ENCODE results near the gene SLC11A1.

Gene SLC11A1

DNA sequence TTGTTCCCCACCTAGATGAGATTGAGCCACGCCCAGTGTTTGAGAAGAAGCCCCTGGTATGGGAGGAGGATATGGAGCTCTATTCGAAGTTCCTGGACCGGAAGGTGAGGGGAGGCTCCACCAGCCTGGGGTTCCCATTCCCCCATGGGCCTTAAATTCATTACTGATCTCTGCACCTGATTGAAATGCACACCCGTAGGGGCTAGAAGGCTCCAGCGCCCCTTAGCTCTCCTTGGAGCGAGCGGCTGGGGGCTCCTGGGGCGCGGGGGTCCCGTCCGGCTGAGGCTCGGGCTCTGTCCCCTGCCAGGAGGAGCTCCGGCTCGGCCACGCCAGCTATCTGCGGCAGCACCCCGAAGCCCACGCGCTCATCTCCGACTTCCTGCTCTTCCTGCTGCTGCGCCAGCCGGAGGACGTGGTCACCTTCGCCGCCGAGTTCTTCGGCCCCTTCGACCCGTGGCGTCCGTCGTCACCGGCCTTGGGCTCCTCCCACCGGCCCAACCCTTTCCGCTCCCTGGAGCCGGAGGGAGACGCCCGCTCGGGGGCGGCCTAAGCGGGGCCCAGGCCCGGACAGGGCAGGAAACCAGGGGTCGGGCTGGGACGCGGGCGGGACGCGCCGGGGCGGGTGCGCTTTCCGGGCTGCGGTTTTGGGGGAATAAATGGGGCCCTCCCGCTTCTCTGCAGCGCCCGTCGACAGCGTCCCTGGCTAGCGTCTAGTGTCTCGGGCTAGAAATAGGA, 14.5 kb upstream of the SLC11A1 start:
- no peak for DNase-seq

DNA sequence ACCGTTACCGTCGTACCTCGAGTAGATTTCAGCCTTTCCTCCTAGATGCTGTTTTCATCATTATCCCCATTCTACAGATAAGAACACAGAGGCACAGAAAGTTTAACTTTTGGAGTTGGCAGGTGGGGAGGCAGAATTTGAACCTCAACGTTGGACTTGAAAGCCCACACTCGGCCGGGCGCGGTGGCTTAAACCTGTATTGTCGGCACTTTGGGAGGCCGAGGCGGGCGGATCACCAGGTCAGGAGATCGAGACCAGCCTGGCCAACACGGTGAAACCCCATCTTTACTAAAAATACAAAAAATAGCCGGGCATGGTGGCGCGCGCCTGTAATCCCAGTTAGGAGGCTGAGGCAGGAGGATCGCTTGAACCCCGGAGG, 13.9 kb upstream of the SLC11A1 start:
- DNase-seq: no peak

DNA sequence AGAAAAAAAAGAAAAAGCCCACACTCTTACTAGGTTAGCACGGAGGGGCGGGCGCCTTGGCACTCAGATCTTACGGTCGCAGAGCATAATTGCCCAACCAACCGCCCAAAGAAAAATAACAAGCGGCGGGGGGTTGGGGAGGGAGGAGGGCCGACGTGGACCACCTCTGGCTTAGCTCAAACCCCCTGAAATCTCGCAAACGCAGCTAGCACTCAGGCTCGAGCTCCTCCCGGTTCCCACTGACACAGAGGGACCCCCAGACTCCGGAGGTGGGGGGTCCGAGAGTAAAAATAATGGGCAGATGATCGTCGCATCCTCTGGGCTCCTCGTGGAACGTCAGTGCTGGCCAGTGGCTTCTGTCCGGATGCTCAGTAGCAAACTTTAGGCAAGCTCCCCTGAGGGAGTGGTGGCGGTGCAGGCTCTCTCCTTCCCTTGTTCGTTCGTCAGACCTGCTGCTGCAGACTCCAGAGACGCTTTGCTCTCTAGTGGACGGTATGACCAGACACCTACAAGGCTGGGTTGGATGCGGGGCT, 13.4 kb upstream of the SLC11A1 start:
- peak in 1 of 2 experiments; percentile 16 for DNase-seq

DNA sequence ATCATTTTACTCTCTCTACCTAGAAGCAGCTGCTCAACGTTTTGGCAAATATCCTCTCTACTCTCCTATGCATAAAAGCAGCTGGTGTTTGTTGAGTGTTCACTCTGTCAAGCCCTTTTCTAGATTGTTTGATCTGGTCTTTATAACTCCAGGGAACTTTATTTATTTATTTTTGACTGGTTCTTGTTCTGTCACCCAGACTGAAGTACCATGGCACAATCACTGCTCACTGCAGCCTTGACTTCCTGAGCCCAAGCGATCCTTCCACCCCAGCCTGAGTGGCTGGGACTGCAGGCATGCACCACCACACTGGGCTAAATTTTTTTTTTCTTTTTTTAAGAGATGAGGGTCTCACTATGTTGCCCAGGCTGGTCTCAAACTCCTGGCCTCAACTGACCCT, 12.7 kb upstream of the SLC11A1 start:
- no peak for DNase-seq

DNA sequence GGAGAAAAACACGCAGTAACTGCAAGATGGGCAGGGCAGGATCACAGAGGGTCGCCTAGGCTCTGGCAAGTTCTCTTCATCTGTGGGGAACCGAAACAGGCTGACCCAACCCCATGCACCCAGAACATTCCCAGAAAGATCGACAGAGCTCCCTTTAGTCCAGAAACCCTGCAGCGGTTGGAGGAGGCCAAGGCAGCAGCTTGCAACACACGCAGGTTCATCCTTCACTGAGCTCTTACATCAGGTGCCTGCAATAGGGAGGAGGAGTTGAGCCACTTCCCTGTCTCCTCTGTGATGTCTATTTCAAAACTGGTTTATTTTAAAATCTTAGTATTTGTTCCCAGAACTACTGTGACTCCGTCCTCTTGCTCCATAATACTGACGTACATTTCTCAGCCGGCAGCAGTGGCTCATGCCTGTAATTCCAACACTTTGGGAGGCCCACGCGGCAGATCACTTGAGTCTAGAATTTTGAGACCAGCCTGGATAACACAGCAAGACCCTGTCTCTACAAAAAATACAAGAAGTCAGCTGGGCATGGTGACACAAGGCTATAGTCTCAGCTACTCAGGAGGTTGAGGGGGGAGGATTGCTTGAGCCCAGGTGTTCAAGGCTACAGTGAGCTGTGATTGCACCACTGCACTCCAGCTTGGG, 11.5 kb upstream of the SLC11A1 start:
- DNase-seq: no peak

DNA sequence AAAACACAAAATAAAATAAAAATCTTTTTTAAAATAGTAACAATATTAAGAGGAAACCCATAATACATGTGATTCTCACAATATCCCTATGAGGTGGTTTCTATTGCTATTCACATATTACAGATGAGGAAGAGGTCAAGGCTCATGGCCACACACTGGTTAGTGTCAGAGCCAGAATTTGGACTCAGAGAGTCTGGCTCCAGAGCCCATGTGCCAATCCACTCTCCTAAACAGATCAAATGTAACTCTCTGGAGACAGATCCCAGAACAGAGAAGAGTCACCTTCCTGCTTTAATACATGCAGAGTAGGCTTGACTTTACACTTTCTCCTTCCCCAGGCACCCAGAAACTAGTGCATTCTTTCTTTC, 10.1 kb upstream of the SLC11A1 start:
- no peak for DNase-seq

DNA sequence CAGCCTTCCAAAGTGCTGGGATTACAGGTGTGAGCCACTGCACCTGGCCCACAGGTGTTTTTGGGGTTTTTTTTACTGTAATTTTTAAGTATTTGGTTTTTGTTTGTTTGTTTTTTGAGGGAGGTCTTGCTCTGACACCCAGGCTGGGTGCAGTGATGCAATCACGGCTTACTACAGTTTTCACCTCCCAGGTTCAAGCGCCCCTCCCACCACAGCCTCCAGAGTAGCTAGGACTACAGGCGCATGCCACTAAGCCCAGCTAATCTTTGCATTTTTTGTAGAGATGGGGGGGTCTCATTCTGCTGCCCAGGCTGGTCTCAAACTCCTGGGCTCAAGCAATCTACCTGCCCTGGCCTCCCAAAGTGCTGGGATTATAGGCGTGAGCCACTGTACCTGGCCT, 7.3 kb upstream of the SLC11A1 start:
- no peak for DNase-seq

DNA sequence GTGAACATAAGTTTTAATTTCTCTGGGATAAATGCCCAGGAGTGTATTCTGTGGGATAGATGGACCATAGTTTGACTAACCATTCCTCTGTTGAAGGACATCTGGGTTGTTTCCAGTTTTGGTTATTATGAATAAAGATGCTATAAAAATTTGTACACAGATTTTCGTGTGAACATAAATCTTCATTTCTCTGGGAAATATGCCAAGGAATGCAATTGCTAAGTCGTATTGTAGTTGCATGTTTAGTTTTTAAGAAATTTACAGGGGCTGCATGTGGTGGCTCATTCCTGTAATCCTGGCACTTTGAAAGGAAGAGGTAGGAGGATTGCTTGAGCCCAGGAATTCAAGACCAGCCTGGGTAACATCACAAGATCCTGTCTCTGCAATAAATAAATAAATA, 6.9 kb upstream of the SLC11A1 start:
- DNase-seq: no peak

DNA sequence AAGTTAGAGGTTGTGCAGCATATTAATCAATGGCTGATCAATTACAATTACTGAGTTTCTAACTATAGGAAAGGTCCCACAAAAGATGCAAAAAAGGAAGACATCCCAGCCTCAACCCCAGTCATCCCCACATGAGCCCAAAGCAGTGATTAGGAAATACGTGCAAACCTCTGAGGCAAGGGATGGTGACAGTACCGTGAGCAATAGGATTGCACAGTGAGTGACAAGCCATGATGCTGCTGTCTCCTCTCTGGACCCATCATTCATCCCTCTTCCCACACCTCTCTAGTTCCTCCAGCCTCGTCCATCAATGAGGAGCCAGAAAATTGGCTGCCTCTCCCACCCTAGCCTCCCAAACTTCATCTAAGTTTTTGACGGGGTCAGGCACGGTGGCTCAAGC, 4.0 kb upstream of the SLC11A1 start:
- DNase-seq: no peak

DNA sequence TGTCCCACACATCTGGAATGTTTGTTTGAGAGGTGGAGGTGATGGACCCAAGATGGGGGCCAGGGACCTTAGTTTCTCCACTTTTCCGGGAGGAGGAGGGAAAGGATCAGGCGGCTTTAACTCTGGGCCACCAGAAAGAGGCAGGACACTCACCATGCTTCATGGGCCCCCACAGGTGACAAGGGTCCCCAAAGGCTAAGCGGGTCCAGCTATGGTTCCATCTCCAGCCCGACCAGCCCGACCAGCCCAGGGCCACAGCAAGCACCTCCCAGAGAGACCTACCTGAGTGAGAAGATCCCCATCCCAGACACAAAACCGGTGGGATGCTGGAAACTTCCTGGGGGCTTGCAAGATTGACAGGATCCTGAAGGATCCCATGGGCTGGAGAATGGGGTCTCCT, 712 bp downstream of the SLC11A1 start:
- no peak for DNase-seq

DNA sequence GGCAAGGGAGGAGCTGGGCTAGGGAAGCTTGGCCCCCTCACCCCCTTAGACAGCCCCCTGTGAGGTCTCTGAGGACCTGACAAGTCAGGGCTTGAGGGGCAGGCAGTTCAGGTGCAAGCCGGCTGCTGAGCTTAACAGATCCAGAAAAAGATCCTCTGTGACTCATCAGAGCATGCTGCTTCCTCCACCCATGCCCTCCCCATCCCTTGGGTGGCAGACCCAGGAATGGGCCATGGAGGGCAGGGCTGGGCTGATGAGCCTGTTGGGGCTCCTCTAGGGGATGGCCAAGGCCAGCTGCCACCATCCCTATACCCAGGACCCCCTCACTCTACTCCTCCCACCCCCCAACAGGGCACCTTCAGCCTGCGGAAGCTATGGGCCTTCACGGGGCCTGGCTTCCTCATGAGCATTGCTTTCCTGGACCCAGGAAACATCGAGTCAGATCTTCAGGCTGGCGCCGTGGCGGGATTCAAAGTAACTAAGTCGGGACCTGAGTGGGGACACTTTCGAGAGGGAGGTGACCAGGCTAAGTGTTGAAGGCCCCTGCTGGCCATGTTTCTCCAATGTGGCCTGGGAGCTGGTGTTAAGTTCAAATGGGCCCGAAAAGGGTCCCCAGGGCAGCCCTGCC, 1.9 kb downstream of the SLC11A1 start:
- no peak for DNase-seq

DNA sequence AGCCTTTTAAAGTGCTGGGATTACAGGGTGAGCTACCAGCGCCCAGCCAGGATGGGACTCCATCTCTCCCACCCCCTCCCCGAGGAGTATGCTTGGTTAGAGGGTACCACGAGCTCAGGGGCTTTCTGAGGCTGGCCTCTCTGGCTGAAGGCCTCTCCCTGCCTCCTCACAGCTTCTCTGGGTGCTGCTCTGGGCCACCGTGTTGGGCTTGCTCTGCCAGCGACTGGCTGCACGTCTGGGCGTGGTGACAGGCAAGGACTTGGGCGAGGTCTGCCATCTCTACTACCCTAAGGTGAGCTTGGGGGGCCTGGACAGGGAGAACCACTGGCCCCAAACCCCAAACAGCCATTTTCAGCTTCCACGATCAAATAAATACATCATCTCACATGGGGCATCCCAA, 2.9 kb downstream of the SLC11A1 start:
- DNase-seq: no peak

DNA sequence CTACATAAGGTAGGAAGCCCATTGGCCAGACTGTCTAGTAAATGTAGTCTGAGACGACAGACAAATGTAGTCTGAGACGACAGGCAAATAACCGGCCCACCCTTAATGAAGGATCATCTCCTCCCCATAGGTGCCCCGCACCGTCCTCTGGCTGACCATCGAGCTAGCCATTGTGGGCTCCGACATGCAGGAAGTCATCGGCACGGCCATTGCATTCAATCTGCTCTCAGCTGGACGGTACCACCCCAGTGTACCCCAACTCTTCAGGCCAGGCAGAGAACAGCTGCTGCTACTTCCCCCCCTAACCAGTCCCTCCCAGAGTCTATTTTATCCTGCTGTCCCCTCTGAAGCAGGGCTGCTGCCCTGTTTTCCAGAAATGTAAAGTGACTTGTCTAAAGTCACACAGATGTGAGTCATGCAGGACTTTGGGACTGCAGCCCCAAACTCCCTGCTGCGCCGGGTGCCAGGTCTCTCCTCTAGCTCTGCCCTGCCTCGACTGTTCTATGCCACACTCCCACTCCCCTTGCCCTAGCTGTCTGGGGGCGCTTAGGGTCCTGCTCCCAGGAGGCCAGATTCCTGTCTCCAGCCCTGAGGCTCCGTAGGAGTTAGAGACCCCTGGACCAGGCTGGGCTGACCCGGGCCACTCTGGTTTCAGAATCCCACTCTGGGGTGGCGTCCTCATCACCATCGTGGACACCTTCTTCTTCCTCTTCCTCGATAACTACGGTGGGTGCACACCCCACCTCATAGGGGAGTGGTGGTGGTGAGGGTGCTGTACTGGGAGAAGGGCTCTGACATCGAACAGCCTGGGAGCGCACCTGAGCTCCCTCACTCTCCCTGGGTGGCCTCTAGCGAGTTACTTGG, 4.7 kb downstream of the SLC11A1 start:
- DNase-seq: no peak

DNA sequence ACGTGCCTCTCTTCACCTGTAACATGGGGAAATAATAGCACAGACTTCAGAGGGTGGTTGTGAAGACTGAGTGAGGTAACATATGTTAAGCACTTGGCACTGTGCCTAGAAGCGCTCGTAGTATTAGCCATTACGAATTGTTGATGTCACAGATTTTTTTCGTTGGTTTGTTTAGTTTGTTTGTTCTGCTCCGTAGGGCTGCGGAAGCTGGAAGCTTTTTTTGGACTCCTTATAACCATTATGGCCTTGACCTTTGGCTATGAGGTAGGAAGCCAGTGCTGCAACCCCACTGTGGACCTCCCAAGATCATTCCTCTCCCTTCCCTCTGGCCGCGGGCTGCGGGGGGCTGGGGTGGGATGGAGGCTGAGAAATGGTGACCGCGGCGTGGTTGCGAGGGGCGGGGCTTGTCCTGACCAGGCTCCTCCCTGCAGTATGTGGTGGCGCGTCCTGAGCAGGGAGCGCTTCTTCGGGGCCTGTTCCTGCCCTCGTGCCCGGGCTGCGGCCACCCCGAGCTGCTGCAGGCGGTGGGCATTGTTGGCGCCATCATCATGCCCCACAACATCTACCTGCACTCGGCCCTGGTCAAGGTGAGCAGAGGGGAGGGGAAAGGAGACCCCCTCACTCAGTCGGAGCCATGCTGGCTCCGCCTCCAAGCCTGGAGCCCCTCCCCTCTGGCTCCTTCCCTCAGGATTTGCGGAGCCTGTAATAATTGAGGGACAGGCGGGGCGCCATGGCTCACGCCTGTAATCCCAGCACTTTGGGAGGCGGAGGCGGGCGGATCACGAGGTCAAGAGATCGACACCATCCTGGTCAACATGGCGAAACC, 5.5 kb downstream of the SLC11A1 start:
- peak; percentile 55 to 73 for DNase-seq

DNA sequence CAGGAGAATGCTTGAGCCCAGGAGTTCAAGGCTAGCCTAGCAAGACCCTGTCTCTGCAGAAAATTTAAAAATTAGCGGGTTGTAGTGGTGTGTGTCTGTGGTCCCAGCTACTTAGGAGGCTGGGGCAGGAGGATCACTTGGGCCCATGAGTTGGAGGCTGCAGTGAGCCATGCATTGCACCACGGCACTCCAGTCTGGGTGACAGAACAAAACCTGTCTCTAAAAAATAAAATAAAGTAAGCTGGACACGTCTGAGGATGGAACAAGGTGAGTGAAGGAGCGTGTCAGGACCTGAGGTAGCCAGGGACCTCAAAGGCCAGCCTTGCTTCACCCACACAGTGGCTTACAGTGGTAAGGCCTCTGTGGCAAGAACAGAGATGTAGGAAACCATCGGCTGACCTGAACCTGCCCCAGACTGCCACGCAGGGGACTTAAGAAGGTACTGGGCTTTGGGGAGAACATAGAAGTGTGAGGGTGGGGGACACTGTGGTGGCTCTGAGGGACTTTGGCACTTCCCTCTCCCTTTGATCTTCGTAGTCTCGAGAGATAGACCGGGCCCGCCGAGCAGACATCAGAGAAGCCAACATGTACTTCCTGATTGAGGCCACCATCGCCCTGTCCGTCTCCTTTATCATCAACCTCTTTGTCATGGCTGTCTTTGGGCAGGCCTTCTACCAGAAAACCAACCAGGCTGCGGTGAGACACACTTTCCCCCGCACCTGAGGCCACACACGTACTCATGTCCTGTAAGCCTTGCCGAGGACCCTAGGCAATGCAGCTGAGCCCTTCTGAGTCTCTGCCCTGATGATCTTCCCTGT, 7.5 kb downstream of the SLC11A1 start:
- DNase-seq: no peak

DNA sequence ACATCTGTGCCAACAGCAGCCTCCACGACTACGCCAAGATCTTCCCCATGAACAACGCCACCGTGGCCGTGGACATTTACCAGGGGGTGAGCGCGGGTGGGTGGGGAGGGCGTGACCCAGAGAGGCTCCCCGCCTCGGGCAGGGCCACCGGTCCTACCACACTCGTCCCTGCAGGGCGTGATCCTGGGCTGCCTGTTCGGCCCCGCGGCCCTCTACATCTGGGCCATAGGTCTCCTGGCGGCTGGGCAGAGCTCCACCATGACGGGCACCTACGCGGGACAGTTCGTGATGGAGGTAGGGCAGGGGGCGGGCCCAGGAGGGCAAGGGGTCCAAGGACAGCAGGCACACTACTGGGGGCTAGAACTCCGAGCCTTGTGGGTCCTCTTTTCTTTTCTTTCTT, 9.1 kb downstream of the SLC11A1 start:
- no peak for DNase-seq

DNA sequence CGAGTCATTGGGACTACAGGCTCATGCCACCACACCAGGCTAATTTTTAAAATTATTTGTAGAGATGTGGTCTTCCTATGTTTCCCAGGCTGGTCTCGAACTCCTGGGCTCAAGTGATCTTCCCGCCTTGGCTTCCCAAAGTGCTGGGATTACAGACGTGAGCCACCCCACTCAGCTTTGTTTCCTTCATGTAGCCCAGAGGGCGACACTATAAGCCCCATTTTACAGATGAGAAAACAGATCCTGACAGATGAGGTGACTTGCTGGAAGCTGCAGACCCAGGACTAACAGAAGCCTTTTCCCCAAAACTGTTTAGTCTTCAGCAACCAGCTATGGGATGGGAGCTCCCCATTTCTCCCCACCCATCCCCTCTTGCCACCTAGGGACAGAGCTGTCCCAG, 10.4 kb downstream of the SLC11A1 start:
- no peak for DNase-seq

DNA sequence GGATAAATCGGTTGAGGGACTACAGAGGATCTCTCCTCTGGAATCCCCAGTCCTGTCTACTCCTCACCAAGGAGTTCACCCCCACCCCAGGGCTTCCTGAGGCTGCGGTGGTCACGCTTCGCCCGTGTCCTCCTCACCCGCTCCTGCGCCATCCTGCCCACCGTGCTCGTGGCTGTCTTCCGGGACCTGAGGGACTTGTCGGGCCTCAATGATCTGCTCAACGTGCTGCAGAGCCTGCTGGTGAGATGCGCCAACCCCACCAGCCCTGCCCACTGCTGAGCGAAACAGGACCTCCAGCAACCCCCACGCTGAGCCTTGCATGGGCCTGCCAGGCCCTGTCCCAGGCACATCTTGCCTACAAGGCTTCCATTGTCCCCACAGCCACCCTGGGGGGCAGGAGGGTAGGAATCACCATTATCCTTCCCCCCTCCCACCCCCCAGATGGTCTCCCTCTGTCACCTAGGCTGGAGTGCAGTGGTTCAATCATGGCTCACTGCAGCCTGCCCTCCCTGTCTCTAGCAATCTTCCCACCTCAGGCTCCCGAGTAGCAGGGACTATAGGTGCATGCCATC, 10.9 kb downstream of the SLC11A1 start:
- DNase-seq: no peak

DNA sequence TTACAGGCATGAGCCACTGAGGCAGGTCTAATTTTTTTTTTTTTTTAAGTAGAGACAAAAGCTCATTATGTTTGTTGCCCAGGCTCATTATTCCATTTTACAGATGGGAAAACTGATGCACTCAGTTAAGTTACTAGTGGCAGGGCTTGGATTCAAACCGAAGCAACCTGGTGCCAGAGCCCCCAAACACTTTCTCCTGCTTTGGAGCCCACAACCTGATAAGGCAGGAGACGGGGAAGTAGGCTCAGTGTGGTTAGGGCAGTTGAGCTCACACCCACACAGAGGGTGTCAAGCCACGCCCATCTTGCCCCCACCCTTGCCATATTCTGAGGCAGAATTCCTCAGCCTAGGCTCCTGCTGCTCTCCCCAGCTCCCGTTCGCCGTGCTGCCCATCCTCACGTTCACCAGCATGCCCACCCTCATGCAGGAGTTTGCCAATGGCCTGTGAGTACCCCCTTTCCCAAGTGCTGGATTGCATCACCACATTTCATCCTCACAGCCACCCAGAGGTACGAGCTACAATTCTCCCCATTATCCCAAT, 11.7 kb downstream of the SLC11A1 start:
- DNase-seq: no peak

DNA sequence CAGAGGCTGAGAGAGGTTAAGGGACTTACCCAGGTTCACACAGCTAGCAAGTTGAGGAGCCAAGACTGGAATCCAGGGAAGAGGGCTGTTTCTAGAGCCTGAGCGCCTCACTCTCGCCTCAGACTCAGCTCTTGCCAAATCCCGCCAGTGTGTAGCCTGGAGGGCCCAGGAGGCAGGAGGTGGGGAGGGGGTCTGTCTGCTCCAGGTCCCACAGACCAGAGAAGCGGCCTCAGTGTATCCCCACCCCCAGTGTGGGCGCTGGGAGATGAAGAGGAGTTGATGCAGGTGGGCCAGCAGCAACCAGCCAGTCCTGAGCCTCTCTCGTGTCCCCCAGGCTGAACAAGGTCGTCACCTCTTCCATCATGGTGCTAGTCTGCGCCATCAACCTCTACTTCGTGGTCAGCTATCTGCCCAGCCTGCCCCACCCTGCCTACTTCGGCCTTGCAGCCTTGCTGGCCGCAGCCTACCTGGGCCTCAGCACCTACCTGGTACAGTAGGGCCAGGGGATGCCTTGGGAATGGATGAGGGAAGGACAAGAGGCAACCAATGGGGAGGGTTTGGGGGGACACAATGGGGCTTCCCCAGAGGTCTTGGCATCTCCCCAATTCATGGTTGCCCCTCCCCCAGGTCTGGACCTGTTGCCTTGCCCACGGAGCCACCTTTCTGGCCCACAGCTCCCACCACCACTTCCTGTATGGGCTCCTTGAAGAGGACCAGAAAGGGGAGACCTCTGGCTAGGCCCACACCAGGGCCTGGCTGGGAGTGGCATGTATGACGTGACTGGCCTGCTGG, 12.4 kb downstream of the SLC11A1 start:
- no peak for DNase-seq

Data from NCI-H524 (cell line).